ENCODE data around the gene GPS1.

GPS1 gene

DNA sequence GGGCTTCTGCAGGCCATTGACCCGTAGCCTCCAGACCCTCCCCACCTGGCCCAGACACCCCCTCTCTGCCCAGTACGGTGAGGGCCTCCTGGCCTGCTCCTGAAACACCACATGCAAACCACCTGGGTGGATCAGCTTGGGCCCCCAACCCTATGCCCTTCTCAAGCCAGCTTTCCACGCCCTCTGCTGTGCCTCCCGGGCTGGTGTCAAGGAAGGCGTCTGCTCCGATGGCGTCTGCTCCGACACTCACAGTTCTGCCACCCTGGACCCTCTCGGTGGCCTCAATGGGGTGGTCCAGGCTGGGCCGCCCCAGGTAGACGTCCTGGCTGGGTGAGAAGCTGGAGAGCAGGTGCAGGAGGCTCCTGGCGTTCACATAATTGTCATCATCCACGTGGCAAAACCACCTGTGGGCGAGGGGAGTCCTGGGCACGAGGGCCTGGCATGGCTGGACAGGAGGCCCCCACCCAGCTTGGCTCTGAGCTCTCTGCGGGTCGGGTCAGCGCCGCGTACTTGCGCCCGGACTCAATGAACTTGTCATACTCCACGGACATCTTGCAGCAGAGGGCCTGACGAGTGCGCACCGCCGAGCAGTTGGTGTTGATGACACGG is 1.4 kb upstream of the GPS1 start:
- peaks cover 24% of the 10 kb centered on the region for H3K36me3 ChIP-seq (ENCODE audit: insufficient read depth, low read length)
- peaks cover 26% of the 10 kb centered on the region for H3K4me1 ChIP-seq (ENCODE audit: insufficient read depth, low read length)
- no peak overlapping the region for H3K27ac ChIP-seq (ENCODE audit: low read depth, low read length)
- H3K4me3 ChIP-seq (ENCODE audit: low read depth in 1 of 2, low read length in 2 of 2) = peak overlapping the region; percentile 65 to 66
- no peaks in the 10 kb centered on the region for H3K27me3 ChIP-seq (ENCODE audit: control insufficient read depth in 1 of 2, insufficient read depth in 2 of 2, low read length in 2 of 2)
- H3K9ac ChIP-seq (ENCODE audit: low read length) = no peak overlapping the region
- H3K9me3 ChIP-seq (ENCODE audit: low read length) = no peaks in the 10 kb centered on the region

DNA sequence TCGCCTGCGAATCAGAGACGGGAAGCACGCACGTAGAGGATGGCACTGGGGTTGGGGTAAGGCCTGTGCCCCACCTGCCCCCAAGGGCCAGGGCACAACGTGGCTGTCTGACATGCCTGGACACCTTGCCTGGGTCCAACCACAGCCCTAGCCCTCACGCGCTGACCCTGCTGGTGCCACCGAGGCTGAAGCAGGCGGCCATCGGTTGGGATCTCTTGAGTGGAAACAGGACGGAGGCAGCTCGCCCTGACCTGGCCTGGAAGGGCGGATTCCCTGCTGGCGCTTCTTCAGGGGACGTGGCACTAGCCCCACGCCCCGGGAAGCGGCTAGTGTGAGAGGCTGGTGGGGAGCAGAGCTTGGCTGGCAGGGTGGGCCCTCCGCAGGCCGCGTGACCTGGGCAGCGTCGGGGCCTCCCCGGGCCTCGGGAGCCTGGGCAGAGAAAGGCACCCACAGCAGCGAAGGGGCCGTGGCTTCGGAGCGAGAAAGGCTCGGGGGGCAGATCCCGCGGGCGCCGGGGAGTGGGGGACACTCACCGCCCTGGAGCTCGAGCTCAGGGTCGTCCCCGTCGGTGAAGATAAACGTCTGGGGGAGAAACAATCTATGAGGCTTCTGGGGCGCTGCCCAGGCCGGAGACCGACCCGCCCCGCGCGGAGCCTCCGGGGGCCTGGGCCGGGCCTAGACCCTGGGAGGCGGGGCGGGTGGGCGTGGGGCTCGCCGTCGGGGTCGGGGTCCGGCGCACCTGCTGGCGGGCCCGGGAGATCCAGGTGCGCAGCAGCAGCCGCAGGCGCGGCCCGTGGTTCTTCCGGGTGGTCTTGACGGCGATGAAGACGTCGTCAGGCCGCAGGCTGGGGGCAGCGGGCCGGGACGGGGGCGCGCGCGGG is 697 bp upstream of the GPS1 start:
- Histone ChIP-seq H3K27ac (ENCODE audit: low read depth, low read length) (no peak overlapping the region), H3K4me1 (ENCODE audit: insufficient read depth, low read length) (peaks cover 26% of the 10 kb centered on the region), H3K9ac (ENCODE audit: low read length) (peak overlapping the region; percentile 44), H3K4me3 (ENCODE audit: low read depth in 1 of 2, low read length in 2 of 2) (peak overlapping the region; percentile 65 to 66), H3K36me3 (ENCODE audit: insufficient read depth, low read length) (peaks cover 26% of the 10 kb centered on the region), H3K9me3 (ENCODE audit: low read length) (no peaks in the 10 kb centered on the region), H3K27me3 (ENCODE audit: control insufficient read depth in 1 of 2, insufficient read depth in 2 of 2, low read length in 2 of 2) (no peaks in the 10 kb centered on the region)

DNA sequence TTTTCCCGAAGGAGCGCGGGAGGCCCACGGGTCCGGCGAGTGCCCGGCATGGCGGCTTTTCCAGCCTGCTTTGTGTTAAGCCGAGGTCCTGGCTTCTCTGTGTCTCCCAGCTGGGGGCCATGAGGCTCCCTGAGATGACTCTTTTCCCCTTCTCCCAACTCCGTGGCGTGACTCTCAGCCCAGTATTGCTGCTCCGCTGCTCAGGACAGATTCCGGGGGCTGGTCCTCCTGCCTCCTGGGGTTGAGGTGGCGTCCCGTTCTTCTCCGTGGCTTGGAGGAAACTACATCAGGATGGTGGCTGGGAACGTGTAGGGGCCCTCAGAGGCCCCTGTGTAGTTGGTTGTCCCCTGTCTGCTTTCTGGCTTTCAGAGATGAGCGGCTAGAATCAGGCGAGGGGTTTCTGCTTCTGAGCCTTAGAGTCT is 951 bp downstream of the GPS1 start:
- Histone ChIP-seq H3K9me3 (ENCODE audit: low read length) (no peaks in the 10 kb centered on the region), H3K27me3 (ENCODE audit: control insufficient read depth in 1 of 2, insufficient read depth in 2 of 2, low read length in 2 of 2) (no peaks in the 10 kb centered on the region), H3K27ac (ENCODE audit: low read depth, low read length) (no peak overlapping the region), H3K9ac (ENCODE audit: low read length) (peak overlapping the region; percentile 14), H3K36me3 (ENCODE audit: insufficient read depth, low read length) (peaks cover 27% of the 10 kb centered on the region), H3K4me1 (ENCODE audit: insufficient read depth, low read length) (peaks cover 26% of the 10 kb centered on the region), H3K4me3 (ENCODE audit: low read depth in 1 of 2, low read length in 2 of 2) (peak overlapping the region; percentile 75 to 88)

DNA sequence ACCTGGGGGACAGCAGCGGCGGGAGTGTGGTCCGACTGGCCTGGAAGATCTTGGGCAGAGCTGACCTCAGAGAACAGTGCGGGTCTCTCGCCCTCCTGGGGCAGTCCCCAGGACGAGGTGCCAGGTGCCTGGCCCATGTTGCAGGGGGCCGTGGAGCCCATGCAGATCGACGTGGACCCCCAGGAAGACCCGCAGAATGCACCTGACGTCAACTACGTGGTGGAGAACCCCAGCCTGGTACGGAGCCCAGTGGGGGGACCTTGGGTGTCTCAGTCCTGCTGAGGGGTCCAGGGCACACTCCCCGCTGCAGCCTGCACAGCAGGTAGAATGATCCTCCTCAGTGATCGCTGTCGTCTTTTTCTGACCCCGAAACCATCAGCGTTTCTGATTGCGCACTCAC is 1.4 kb downstream of the GPS1 start:
- no peak overlapping the region for H3K27ac ChIP-seq (ENCODE audit: low read depth, low read length)
- H3K4me3 ChIP-seq (ENCODE audit: low read depth in 1 of 2, low read length in 2 of 2) = peak overlapping the region; percentile 75 to 88
- peaks cover 26% of the 10 kb centered on the region for H3K4me1 ChIP-seq (ENCODE audit: insufficient read depth, low read length)
- H3K27me3 ChIP-seq (ENCODE audit: control insufficient read depth in 1 of 2, insufficient read depth in 2 of 2, low read length in 2 of 2) = no peaks in the 10 kb centered on the region
- H3K9me3 ChIP-seq (ENCODE audit: low read length) = no peaks in the 10 kb centered on the region
- H3K9ac ChIP-seq (ENCODE audit: low read length) = no peak overlapping the region
- H3K36me3 ChIP-seq (ENCODE audit: insufficient read depth, low read length) = peaks cover 28% of the 10 kb centered on the region

DNA sequence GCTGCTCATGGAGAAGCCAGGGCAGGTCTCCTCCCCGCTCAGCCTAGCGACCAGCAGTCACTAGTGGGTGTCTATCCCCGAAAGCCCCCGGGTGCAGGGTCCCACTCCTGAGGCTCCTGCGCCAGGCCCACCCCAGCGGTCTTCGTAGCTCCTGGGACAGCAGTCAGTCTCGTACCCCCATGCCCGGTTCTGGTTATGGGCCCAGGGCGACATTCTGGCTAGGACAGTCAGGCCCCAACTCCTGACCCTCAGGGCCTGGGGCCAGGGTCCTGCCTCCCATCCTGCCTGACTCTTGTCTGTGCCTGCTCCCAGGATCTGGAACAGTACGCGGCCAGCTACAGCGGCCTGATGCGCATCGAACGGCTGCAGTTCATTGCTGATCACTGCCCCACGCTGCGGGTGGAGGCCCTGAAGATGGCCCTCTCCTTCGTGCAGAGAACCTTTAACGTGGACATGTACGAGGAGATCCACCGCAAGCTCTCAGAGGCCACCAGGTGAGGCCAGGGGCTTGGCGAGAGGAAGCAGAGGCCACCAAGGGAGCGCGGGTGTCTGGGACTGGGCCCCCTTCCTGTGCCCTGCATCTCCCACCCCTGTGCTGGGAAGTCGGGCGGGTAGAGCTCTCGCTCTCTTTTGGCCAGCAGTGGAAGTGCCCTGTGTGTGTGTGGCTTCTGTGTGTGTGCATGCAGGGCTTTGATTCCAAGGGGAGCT is 2.0 kb downstream of the GPS1 start:
- Histone ChIP-seq H3K4me1 (ENCODE audit: insufficient read depth, low read length) (peaks cover 26% of the 10 kb centered on the region), H3K27me3 (ENCODE audit: control insufficient read depth in 1 of 2, insufficient read depth in 2 of 2, low read length in 2 of 2) (no peaks in the 10 kb centered on the region), H3K9me3 (ENCODE audit: low read length) (no peaks in the 10 kb centered on the region), H3K36me3 (ENCODE audit: insufficient read depth, low read length) (peaks cover 22% of the 10 kb centered on the region), H3K4me3 (ENCODE audit: low read depth in 1 of 2, low read length in 2 of 2) (no peak overlapping the region), H3K9ac (ENCODE audit: low read length) (no peak overlapping the region), H3K27ac (ENCODE audit: low read depth, low read length) (no peak overlapping the region)

DNA sequence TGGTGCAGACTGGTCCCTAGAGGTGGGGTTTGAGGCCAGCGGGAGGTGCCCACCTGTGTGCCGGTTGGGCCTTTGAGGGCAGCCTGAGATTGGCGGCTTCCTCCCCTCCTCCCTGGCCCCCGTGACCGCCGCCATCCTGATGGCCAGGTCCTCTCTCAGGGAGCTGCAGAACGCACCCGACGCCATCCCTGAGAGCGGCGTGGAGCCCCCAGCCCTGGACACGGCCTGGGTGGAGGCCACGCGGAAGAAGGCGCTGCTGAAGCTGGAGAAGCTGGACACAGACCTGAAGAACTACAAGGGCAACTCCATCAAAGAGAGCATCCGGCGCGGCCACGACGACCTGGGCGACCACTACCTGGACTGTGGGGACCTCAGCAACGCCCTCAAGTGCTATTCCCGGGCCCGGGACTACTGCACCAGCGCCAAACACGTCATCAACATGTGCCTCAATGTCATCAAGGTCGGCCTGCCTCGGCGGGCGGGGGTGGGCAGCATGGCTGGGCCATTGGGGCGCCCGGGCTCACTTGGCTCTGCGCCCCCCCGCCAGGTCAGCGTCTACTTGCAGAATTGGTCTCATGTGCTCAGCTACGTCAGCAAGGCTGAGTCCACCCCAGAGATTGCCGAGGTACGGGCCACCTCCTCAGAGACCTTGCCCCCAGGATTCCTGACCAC is 2.8 kb downstream of the GPS1 start:
- Histone ChIP-seq H3K4me3 (ENCODE audit: low read depth in 1 of 2, low read length in 2 of 2) (no peak overlapping the region), H3K9ac (ENCODE audit: low read length) (no peak overlapping the region), H3K27me3 (ENCODE audit: control insufficient read depth in 1 of 2, insufficient read depth in 2 of 2, low read length in 2 of 2) (no peaks in the 10 kb centered on the region), H3K4me1 (ENCODE audit: insufficient read depth, low read length) (peaks cover 26% of the 10 kb centered on the region), H3K27ac (ENCODE audit: low read depth, low read length) (no peak overlapping the region), H3K36me3 (ENCODE audit: insufficient read depth, low read length) (peaks cover 22% of the 10 kb centered on the region), H3K9me3 (ENCODE audit: low read length) (no peaks in the 10 kb centered on the region)

DNA sequence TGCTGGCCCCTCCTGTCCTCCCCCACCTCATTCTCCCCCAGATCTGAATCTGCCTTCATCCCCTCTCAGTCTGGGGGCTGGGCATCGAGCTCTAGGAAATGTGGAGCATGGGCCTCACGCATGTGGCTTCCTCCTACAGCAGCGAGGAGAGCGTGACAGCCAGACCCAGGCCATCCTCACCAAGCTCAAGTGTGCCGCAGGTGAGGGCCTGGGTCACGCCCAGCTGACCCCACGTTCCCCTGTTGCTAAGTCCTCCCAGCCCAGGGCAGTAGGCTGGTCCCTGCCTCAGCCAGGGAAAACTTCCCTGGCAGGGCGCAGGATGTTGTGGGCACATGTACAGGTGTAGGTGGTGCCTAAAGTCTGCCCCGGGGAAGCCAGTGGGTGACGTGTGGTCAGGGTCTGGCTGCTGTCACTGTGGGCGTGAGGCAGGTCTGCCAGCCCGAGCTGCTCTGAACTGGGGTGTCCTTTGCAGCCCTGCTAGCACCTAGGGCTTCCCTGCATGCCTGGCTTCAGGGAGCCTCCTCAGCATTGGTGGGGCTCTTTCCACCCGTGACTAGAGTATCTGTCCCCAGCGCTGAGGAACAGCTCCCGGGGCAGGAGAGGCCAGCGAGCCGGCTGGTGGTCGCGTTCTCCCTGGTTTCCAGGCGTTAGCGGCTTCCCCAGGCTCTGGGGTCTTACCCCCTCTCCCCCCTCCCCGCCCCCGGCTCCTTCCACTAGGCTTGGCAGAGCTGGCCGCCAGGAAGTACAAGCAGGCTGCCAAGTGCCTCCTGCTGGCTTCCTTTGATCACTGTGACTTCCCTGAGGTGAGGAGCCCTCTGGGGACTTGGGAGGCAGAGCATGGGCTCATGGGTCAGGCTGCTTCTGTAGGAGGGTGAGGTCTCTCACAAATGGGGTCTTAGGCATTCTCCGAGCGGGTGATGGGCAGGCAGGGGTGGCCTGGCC is 3.6 kb downstream of the GPS1 start:
- peaks cover 24% of the 10 kb centered on the region for H3K4me1 ChIP-seq (ENCODE audit: insufficient read depth, low read length)
- H3K27ac ChIP-seq (ENCODE audit: low read depth, low read length) = no peak overlapping the region
- H3K4me3 ChIP-seq (ENCODE audit: low read depth in 1 of 2, low read length in 2 of 2) = no peak overlapping the region
- no peaks in the 10 kb centered on the region for H3K9me3 ChIP-seq (ENCODE audit: low read length)
- no peaks in the 10 kb centered on the region for H3K27me3 ChIP-seq (ENCODE audit: control insufficient read depth in 1 of 2, insufficient read depth in 2 of 2, low read length in 2 of 2)
- peaks cover 26% of the 10 kb centered on the region for H3K36me3 ChIP-seq (ENCODE audit: insufficient read depth, low read length)
- no peak overlapping the region for H3K9ac ChIP-seq (ENCODE audit: low read length)

DNA sequence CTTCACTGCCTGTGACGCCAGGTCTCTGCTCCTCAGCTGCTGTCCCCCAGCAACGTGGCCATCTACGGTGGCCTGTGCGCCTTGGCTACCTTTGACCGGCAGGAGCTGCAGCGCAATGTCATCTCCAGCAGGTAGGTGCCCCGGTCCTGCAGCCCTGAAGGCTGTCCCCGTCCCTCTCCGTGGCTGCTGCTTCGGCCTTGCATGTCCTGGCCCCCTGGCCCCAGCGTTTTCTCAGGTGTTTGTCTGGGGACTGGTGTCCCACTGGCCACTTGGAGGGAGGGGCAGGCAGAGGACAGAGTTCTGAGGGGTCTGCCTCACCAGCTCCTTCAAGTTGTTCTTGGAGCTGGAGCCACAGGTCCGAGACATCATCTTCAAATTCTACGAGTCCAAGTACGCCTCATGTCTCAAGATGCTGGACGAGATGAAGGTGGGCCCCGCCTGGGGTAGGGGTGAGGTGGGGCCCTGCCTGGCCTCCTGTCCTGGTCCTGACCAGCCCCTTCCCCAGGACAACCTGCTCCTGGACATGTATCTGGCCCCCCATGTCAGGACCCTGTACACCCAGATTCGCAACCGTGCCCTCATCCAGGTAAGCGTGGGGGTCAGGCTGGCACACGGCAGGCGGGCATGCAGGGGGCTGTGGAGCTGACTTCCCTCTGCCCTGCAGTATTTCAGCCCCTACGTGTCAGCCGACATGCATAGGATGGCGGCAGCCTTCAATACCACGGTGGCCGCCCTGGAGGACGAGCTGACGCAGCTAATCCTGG is 4.4 kb downstream of the GPS1 start:
- Histone ChIP-seq H3K9ac (ENCODE audit: low read length) (no peak overlapping the region), H3K4me3 (ENCODE audit: low read depth in 1 of 2, low read length in 2 of 2) (no peak overlapping the region), H3K4me1 (ENCODE audit: insufficient read depth, low read length) (peaks cover 17% of the 10 kb centered on the region), H3K27me3 (ENCODE audit: control insufficient read depth in 1 of 2, insufficient read depth in 2 of 2, low read length in 2 of 2) (no peaks in the 10 kb centered on the region), H3K27ac (ENCODE audit: low read depth, low read length) (no peak overlapping the region), H3K9me3 (ENCODE audit: low read length) (no peaks in the 10 kb centered on the region), H3K36me3 (ENCODE audit: insufficient read depth, low read length) (peaks cover 35% of the 10 kb centered on the region)

DNA sequence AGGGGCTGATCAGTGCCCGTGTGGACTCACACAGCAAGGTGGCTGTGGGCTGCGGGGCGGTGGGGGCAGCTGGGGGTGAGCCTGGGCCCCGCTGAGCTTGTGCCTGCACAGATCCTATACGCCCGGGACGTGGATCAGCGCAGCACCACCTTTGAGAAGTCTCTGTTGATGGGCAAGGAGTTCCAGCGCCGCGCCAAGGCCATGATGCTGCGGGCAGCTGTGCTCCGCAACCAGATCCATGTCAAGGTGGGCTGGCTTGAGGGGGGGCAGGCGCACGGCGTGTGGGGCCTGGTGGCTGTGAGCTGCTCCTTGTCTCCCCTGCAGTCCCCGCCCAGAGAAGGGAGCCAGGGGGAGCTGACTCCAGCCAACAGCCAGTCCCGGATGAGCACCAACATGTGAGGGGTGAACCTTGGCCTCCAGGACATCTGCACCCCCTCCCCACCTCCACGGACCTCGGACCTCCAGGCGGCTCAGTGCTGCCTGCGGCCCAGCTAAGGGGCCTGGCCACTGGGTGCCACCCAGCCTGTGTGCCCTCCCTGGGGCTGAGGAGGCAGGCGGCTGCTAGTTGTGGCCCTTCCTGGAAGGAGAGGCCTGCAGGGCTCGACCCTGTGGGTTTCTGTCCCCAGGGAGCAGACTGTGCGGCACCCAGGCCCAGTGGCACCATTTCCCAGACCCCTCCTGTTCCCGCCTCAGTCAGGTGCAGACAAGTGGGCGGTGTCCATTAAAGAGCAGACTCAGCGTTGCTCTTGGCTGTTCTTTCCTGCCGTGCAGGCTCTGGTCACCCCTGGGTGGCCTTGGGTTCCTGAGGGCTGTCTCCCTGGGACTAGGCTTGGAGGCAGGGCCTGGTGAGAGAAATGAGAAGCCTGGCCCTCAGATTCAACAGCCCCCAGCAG is 5.3 kb downstream of the GPS1 start:
- Histone ChIP-seq H3K36me3 (ENCODE audit: insufficient read depth, low read length) (peaks cover 39% of the 10 kb centered on the region), H3K9ac (ENCODE audit: low read length) (no peak overlapping the region), H3K4me1 (ENCODE audit: insufficient read depth, low read length) (peaks cover 17% of the 10 kb centered on the region), H3K27ac (ENCODE audit: low read depth, low read length) (no peak overlapping the region), H3K27me3 (ENCODE audit: control insufficient read depth in 1 of 2, insufficient read depth in 2 of 2, low read length in 2 of 2) (no peaks in the 10 kb centered on the region), H3K4me3 (ENCODE audit: low read depth in 1 of 2, low read length in 2 of 2) (no peak overlapping the region), H3K9me3 (ENCODE audit: low read length) (no peaks in the 10 kb centered on the region)
